GM12878 (cell line): ENCODE results near the gene PPP4R4. TPM values are rescaled to one million over a fixed set of nuclear protein-coding genes. Genes with fewer than 3 reads are reported as not detected.
"Not testable (repeated sequence)": the region's sequence is repeated elsewhere in the genome, so short reads cannot be mapped to it uniquely, and the experiment has no call there.

ENCODE experiments used
- ATAC-seq: fragments of 200-7000 bp; cut with Tn5 transposase; 3 replicates; pipeline ENCODE4 v1.9.1; 2020; ENCODE audit warnings: mild to moderate bottlenecking, moderate library complexity
- BruUV-seq: library from RNA; stranded (reverse); fragments of 400-500 nt; replicated peaks from 2 replicates; lab custom pipeline; 2021; lab: Mats Ljungman, UMichigan
- CTCF ChIA-PET: fragments of 300-600 bp; sonication (Branson Sonifier 250); formaldehyde crosslinking; extraction: SDS; loops from one replicate; lab custom pipeline; 2021; ENCODE audit warnings: inconsistent platforms; lab: Yijun Ruan, JAX
- POLR2A ChIA-PET: fragments of 350-600 bp; formaldehyde crosslinking; extraction: SDS; loops from one replicate; lab custom pipeline; 2021; ENCODE audit warnings: inconsistent platforms; lab: Charles Lee
- RAD21 ChIA-PET: fragments of 300-600 bp; sonication (Branson Sonifier 250); formaldehyde crosslinking; loops from one replicate; lab custom pipeline; 2023; ENCODE audit warnings: antibody characterized with exemption; ENCODE audit not compliant: unreplicated experiment; lab: Charles Lee
- SMC1A ChIA-PET: fragments of 300-600 bp; sonication (Branson Sonifier 250); formaldehyde crosslinking; loops from one replicate; lab custom pipeline; 2023; ENCODE audit not compliant: unreplicated experiment, uncharacterized antibody; lab: Charles Lee
- DNase-seq: peaks from one replicate; pipeline ENCODE4 v3.0.0-alpha.2; 2011; ENCODE audit warnings: low read depth, low spot score
- FAIRE-seq: peaks from 3 replicates; lab custom pipeline; 2011; peaks lifted over from hg19 to GRCh38; lab: Jason Lieb, UNC
- H2AFZ ChIP-seq: 2 replicates; pipeline ENCODE4 v1.6.0; 2011; ENCODE audit warnings: low read depth, low read length, control low read depth; ENCODE audit not compliant: control insufficient read depth
- H3K27ac ChIP-seq: 2 replicates; pipeline ENCODE4 v1.5.1; 2011; ENCODE audit warnings: control low read depth; ENCODE audit not compliant: control insufficient read depth, insufficient read depth
- H3K27me3 ChIP-seq, 2 experiments: replicated peaks in 1 of 2; 2 replicates each; pipeline versions ENCODE4 v1.6.0 to v1.6.1; 2011; ENCODE audit warnings: low read length in 1 of 2; ENCODE audit not compliant: control insufficient read depth in 2 of 2, insufficient read depth in 2 of 2
- H3K36me3 ChIP-seq, 2 experiments: 2 replicates each; pipeline ENCODE4 v1.5.1; 2011; ENCODE audit warnings: low read length in 1 of 2; ENCODE audit not compliant: control insufficient read depth in 2 of 2, insufficient read depth in 2 of 2
- H3K4me1 ChIP-seq: 2 replicates; pipeline ENCODE4 v1.6.1; 2011; ENCODE audit warnings: mild to moderate bottlenecking, low read length, moderate library complexity, mixed read lengths; ENCODE audit not compliant: control insufficient read depth, insufficient read depth
- H3K4me2 ChIP-seq: 2 replicates; pipeline ENCODE4 v1.6.0; 2011; ENCODE audit warnings: control low read depth; ENCODE audit not compliant: control insufficient read depth, insufficient read depth
- H3K4me3 ChIP-seq: fragments of 200-600 bp; sonication (generic); 2 replicates; pipeline ENCODE4 v1.5.1; 2016
- H3K79me2 ChIP-seq: 2 replicates; pipeline ENCODE4 v1.6.0; 2011; ENCODE audit warnings: low read length; ENCODE audit not compliant: control insufficient read depth, insufficient read depth
- H3K9ac ChIP-seq: 2 replicates; pipeline ENCODE4 v1.8.0; 2011; ENCODE audit warnings: low read length, control low read depth, mixed read lengths; ENCODE audit not compliant: control insufficient read depth, insufficient read depth
- H3K9me3 ChIP-seq: replicated peaks from 3 replicates; pipeline ENCODE4 v1.5.1; 2011; ENCODE audit warnings: mild to moderate bottlenecking, low read length; ENCODE audit not compliant: control insufficient read depth, insufficient read depth
- H4K20me1 ChIP-seq: 2 replicates; pipeline ENCODE4 v1.6.0; 2011; ENCODE audit not compliant: control insufficient read depth, insufficient read depth
- BACH1 ChIP-seq: fragments of 450-650 bp; IDR thresholded peaks from 2 replicates; pipeline ENCODE4 v1.6.1; 2017; ENCODE audit warnings: mild to moderate bottlenecking, borderline replicate concordance
- CBX3 ChIP-seq: fragments of 200-600 bp; sonication (generic); IDR thresholded peaks from 2 replicates; pipeline ENCODE4 v1.6.1; 2016; ENCODE audit warnings: low read depth, borderline replicate concordance
- DPF2 ChIP-seq: fragments of 450-650 bp; IDR thresholded peaks from 2 replicates; pipeline ENCODE4 v1.6.1; 2017; ENCODE audit warnings: mild to moderate bottlenecking
- ETV6 ChIP-seq, 2 experiments: fragments of 450-650 bp in 1 of 2; IDR thresholded peaks in 1 of 2; conservative IDR thresholded peaks in 1 of 2; 2 replicates each; pipeline ENCODE4 v1.6.1; 2014; ENCODE audit warnings: antibody characterized with exemption in 1 of 2, borderline replicate concordance in 1 of 2, low read depth in 1 of 2, mild to moderate bottlenecking in 1 of 2, moderate library complexity in 1 of 2
- GATAD2B ChIP-seq: fragments of 450-650 bp; conservative IDR thresholded peaks from 2 replicates; pipeline ENCODE4 v1.6.1; 2017; ENCODE audit warnings: low read depth, mild to moderate bottlenecking, moderate library complexity
- HDAC2 ChIP-seq: fragments of 200-600 bp; sonication (generic); IDR thresholded peaks from 2 replicates; pipeline ENCODE4 v1.6.1; 2017
- LARP7 ChIP-seq: fragments of 450-650 bp; IDR thresholded peaks from 2 replicates; pipeline ENCODE4 v1.6.1; 2017; ENCODE audit warnings: mild to moderate bottlenecking
- RBBP5 ChIP-seq: fragments of 200-600 bp; sonication (generic); conservative IDR thresholded peaks from 2 replicates; pipeline ENCODE4 v1.6.1; 2016
- RELA ChIP-seq: fragments of 450-650 bp; IDR thresholded peaks from 2 replicates; pipeline ENCODE4 v1.8.0; 2014; ENCODE audit warnings: borderline replicate concordance; ENCODE audit not compliant: partially characterized antibody
- TCF12 ChIP-seq: IDR thresholded peaks from 2 replicates; pipeline ENCODE4 v1.6.1; 2011; ENCODE audit warnings: low read depth, mild to moderate bottlenecking, low read length
- YY1 ChIP-seq: IDR thresholded peaks from 2 replicates; pipeline ENCODE4 v1.6.1; 2011; ENCODE audit warnings: low read depth, mild to moderate bottlenecking, low read length
- WGBS: methylation state at CpG from one replicate; pipeline ENCODE4 v1.1.6; 2016; ENCODE audit warnings: low lambda C conversion rate; ENCODE audit not compliant: insufficient replicate concordance, insufficient coverage; ENCODE audit errors: missing lambda C conversion rate; 5-methylcytosine and 5-hydroxymethylcytosine counted together
- in situ Hi-C: fragments of 300-500 bp; cut with MboI; formaldehyde crosslinking; loops from 9 replicates; pipeline ENCODE4 v1.14.3; 2018; ENCODE audit warnings: mixed read lengths
- intact Hi-C: fragments of 100-400 bp; cut with micrococcal nuclease; formaldehyde crosslinking; loops from one replicate; pipeline ENCODE4 v1.14.2; 2022; ENCODE audit not compliant: unreplicated experiment
- polyA plus RNA-seq, 11 experiments: library from polyadenylated mRNA; depleted of rRNA in 4 of 11; unstranded in 6 of 11; stranded (reverse) in 5 of 11; fragments of >200 nt; fragmentation: Nextera tagmentation in 4 of 11; fragmentation: Illumina TruSeq in 1 of 11; extraction: Ambion mirVana in 4 of 11; extraction: Trizol in 1 of 11; gene quantifications; 1 replicate in 1 of 11; 2 replicates in 10 of 11; pipeline versions ENCODE4 v1.2.1 to v1.2.3, GENCODE V29; 2011 to 2016; ENCODE audit warnings: inconsistent platforms in 2 of 11, missing spikeins in 2 of 11, low read depth in 1 of 11
- total RNA-seq, 4 experiments: library from RNA; depleted of rRNA in 3 of 4; stranded (reverse); fragments of >200 nt in 3 of 4; fragmentation: Illumina TruSeq in 1 of 4; extraction: Trizol in 1 of 4; gene quantifications; 2 replicates each; pipeline versions ENCODE4 v1.2.1 to v1.2.3, GENCODE V29; 2013 to 2021

Gene PPP4R4
- total and polyA plus RNA-seq, 10 of the 15 experiments (the other 5 are each of a cell fraction or from before 2014, with no cell fraction given) = 0.01 to 0.13 (median 0.08) TPM; not detected in 4

- BruUV-seq, H2AFZ ChIP-seq, H3K4me2 ChIP-seq, DNase-seq, ATAC-seq, intact Hi-C loops, POLR2A ChIA-PET, H3K36me3 ChIP-seq, H3K4me3 ChIP-seq, H3K4me1 ChIP-seq, H3K27ac ChIP-seq, H3K9me3 ChIP-seq, H3K79me2 ChIP-seq, RAD21 ChIA-PET, SMC1A ChIA-PET, FAIRE-seq, H4K20me1 ChIP-seq, H3K27me3 ChIP-seq, H3K9ac ChIP-seq, in situ Hi-C loops: not testable (repeated sequence)
- CTCF ChIA-PET = interaction anchor here (0.6 kb wide), 1 partner anchor 16 kb away, joined by 3 read pairs; the partner anchor contains the start of gene SERPINA10
- 73% methylated on average over 11 of the region's 11 CpGs for WGBS
These were observed 102.9 kb downstream of the PPP4R4 start for GRCh38 chr14:94276898-94277561.

- WGBS = 2% methylated on average over 2 of the region's 2 CpGs
- ChIA-PET SMC1A (no interaction called here), POLR2A (no interaction called here), RAD21 (no interaction called here), CTCF (no interaction called here)
- no peak for ATAC-seq
- intact Hi-C loops = no loop called here
- Histone ChIP-seq H3K9ac (no peak overlapping the region), H4K20me1 (no peaks in the 10 kb centered on the region), H3K4me2 (no peak overlapping the region), H3K9me3 (no peaks in the 10 kb centered on the region), H3K27me3 (no peaks in the 10 kb centered on the region; a peak in 1 of 4 replicates), H3K36me3 (no peaks in the 10 kb centered on the region), H3K4me1 (no peaks in the 10 kb centered on the region), H3K79me2 (no peaks in the 10 kb centered on the region), H3K4me3 (no peak overlapping the region), H3K27ac (no peak overlapping the region), H2AFZ (no peak overlapping the region)
- TF ChIP-seq CBX3 = no peak
- TF ChIP-seq HDAC2 = no peak
- no peak for TF ChIP-seq LARP7
- TF ChIP-seq RELA = no peak
- TF ChIP-seq TCF12 = no peak
- no peak for TF ChIP-seq RBBP5
- no peak for TF ChIP-seq YY1
- no peak for TF ChIP-seq BACH1
- no peak for TF ChIP-seq GATAD2B
- TF ChIP-seq ETV6 (conservative IDR thresholded peaks at IDR 0.05 in 1 of 2, IDR thresholded peaks at IDR 0.05 in 1 of 2; ENCODE audit: borderline replicate concordance in 1 of 2, low read depth in 1 of 2) = no peak
- no peak for TF ChIP-seq DPF2
- no peak for DNase-seq
- no peak for FAIRE-seq
- no TSS peak for BruUV-seq
- in situ Hi-C loops = no loop called here
These were observed 104.6 kb downstream of the PPP4R4 start for GRCh38 chr14:94278731-94279130.
